ENCODE measurements around the gene GCLC. TPM values are rescaled to one million over a fixed set of nuclear protein-coding genes. Genes with fewer than 3 reads are reported as not detected.

The GCLC gene
- total and polyA plus RNA-seq, 9 donors, result 9.0 to 50.4 (median 29.4) TPM

DNA sequence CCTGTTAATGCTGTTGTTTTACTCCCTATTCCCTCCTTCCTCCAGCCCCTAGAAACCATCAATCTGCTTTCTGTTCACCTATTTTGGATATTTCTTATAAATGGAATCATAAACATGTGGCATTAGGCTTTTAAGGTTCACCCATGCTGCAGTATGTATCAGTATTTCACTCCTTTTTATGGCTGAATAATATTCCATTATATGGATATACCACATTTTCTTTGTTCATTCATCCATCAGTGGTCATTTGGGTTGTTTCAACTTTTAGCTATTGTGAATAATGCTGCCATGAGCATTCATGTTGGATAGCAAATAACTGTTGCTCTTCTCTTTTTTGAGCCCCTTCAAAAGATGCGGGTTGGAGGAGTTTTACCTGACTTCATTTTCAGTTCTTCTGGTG is 89.2 kb downstream of the GCLC start:
- H3K27ac ChIP-seq, result no peak overlapping the region
- no peaks in the 10 kb centered on the region for H3K36me3 ChIP-seq
- H3K9me3 ChIP-seq, result no peaks in the 10 kb centered on the region
- no peaks in the 10 kb centered on the region for H3K27me3 ChIP-seq
- intact Hi-C loops (cut with DNase I), result no loop called here
- TF ChIP-seq POLR2A (IDR thresholded peaks at IDR 0.05), result no peak
- TF ChIP-seq, protein P1, sequence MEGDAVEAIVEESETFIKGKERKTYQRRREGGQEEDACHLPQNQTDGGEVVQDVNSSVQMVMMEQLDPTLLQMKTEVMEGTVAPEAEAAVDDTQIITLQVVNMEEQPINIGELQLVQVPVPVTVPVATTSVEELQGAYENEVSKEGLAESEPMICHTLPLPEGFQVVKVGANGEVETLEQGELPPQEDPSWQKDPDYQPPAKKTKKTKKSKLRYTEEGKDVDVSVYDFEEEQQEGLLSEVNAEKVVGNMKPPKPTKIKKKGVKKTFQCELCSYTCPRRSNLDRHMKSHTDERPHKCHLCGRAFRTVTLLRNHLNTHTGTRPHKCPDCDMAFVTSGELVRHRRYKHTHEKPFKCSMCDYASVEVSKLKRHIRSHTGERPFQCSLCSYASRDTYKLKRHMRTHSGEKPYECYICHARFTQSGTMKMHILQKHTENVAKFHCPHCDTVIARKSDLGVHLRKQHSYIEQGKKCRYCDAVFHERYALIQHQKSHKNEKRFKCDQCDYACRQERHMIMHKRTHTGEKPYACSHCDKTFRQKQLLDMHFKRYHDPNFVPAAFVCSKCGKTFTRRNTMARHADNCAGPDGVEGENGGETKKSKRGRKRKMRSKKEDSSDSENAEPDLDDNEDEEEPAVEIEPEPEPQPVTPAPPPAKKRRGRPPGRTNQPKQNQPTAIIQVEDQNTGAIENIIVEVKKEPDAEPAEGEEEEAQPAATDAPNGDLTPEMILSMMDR (IDR thresholded peaks at IDR 0.05), result no peak
- TF ChIP-seq EP300 (IDR thresholded peaks at IDR 0.05), result no peak
- no peak for DNase-seq
- WGBS, 3 donors, result 92 to 100% (median 95%) methylated on average over 1 of the region's 1 CpG
- H3K4me3 ChIP-seq, result no peak overlapping the region
- no peaks in the 10 kb centered on the region for H3K4me1 ChIP-seq (ENCODE audit: insufficient read depth)

DNA sequence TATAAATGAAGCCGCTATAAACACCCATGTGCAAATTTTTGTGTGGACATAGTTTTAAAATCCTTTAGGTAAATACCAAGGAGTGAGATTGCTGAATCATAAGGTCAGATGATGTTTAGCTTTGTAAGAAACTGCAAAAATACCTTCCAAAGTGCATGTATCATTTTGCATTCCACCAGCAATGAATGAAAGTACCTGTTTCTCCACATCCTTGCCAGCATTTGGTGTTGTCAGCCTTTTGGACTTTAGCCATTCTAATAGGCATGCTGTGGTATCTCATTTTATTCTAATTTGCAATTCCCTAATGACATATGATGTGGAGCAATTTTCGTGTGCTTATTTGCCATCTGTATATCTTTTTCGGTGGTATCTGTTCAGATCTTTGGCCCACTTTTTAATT is 93.7 kb downstream of the GCLC start:
- Histone ChIP-seq H3K36me3 (no peaks in the 10 kb centered on the region), H3K4me1 (ENCODE audit: insufficient read depth) (no peaks in the 10 kb centered on the region), H3K9me3 (no peaks in the 10 kb centered on the region), H3K27ac (no peak overlapping the region), H3K4me3 (no peak overlapping the region), H3K27me3 (no peaks in the 10 kb centered on the region)
- intact Hi-C loops (cut with DNase I), result no loop called here
- DNase-seq, result no peak
- TF ChIP-seq POLR2A (IDR thresholded peaks at IDR 0.05) (no peak), EP300 (IDR thresholded peaks at IDR 0.05) (no peak)
- TF ChIP-seq, protein P1 (IDR thresholded peaks at IDR 0.05), result no peak
- 71 to 85% (median 77%) methylated on average over 3 of the region's 3 CpGs for WGBS, 3 donors

DNA sequence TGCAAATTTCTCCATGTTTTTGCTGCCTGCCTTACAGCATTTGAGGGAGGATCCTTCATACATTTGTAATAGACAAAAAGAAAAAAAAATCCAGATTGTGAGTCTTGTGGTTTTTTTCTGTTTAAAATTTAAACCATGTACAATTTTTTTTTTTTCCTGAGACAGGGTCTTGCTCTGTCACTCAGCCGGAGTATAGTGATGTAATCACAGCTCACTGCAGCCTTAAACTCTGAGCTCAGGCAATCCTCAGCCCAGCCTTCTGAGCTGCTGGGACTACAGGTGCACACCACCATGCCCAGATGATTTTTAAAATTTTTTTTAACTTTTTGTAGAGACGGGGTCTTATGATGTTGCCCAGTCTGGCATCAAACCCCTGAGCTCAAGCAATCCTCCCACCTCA is 97.0 kb downstream of the GCLC start:
- Histone ChIP-seq H3K27ac (no peak overlapping the region), H3K4me1 (ENCODE audit: insufficient read depth) (no peaks in the 10 kb centered on the region), H3K27me3 (no peaks in the 10 kb centered on the region), H3K4me3 (no peak overlapping the region), H3K36me3 (no peaks in the 10 kb centered on the region), H3K9me3 (no peaks in the 10 kb centered on the region)
- DNase-seq, result no peak
- WGBS, 3 donors, result 82 to 93% (median 84%) methylated on average over 2 of the region's 2 CpGs
- TF ChIP-seq, protein P1 (IDR thresholded peaks at IDR 0.05), result no peak
- no peak for TF ChIP-seq POLR2A (IDR thresholded peaks at IDR 0.05)
- TF ChIP-seq EP300 (IDR thresholded peaks at IDR 0.05), result no peak
- intact Hi-C loops (cut with DNase I), result no loop called here

Other genes starting within 250 kb of the GCLC start
- 10 to 100 TPM; 14.7 to 84.4 (median 41.8) TPM for gene ELOVL5, start 196.2 kb downstream of the GCLC start, total RNA-seq
- 100 to 1,000 TPM in 1 of 2 donors, 10 to 100 TPM in 1; 26.9 to 191 TPM for gene ELOVL5, start 196.2 kb downstream of the GCLC start, polyA plus RNA-seq
- gene KLHL31, start 120.7 kb upstream of the GCLC start, total RNA-seq, result 1 to 10 TPM in 1 of 7 donors, under 1 TPM in 6; 0.12 to 2.0 (median 0.76) TPM
- gene KLHL31, start 120.7 kb upstream of the GCLC start, polyA plus RNA-seq, result under 1 TPM; 0.08 to 0.27 TPM
- gene LRRC1, start 249.9 kb upstream of the GCLC start, total RNA-seq, result 10 to 100 TPM in 4 of 7 donors, 1 to 10 TPM in 3; 4.9 to 20.6 (median 10.2) TPM
- 1 to 10 TPM; 4.3 to 4.9 TPM for gene LRRC1, start 249.9 kb upstream of the GCLC start, polyA plus RNA-seq